Keratinocyte (primary cell): ENCODE results near the gene LRRC37B.

ENCODE experiments used
- CTCF ChIP-seq, 3 experiments: IDR thresholded peaks in 1 of 3; conservative IDR thresholded peaks in 1 of 3; optimal IDR thresholded peaks in 1 of 3; 2 replicates in 2 of 3; 3 replicates in 1 of 3; pipeline versions ENCODE3 to v1.5.1; 2011; ENCODE audit warnings: low read length in 3 of 3, mild to moderate bottlenecking in 3 of 3, moderate library complexity in 2 of 3, control low read depth in 1 of 3, inconsistent platforms in 1 of 3; ENCODE audit not compliant: insufficient read depth in 2 of 3; ENCODE audit errors: extremely low read depth in 1 of 3
- EZH2 ChIP-seq: IDR thresholded peaks from one replicate; pipeline ENCODE4 v1.6.1; 2012; ENCODE audit warnings: inconsistent platforms, mild to moderate bottlenecking, low read length, moderate library complexity

GRCh38 chr17:32100971-32101631, 93.9 kb downstream of the LRRC37B start:
- TF ChIP-seq CTCF (optimal IDR thresholded peaks at IDR 0.05 in 1 of 3, IDR thresholded peaks at IDR 0.05 in 1 of 3, conservative IDR thresholded peaks at IDR 0.05 in 1 of 3; ENCODE audit: extremely low read depth in 1 of 3, insufficient read depth in 2 of 3, low read length in 3 of 3) (no peak), EZH2 (no peak)
